Uterus (tissue), 2 donors: Measurements from ENCODE around the gene PDLIM4.

Source experiments
- CTCF ChIP-seq, 4 experiments: fragments of 200-600 bp in 2 of 4; fragments of 450-650 bp in 2 of 4; sonication (generic) in 2 of 4; IDR thresholded peaks; one replicate each; pipeline ENCODE4 v1.5.1; 2016 to 2019; ENCODE audit warnings: antibody characterized with exemption in 4 of 4, mild to moderate bottlenecking in 2 of 4, moderate library complexity in 1 of 4
- POLR2A ChIP-seq, 2 donors: fragments of 450-650 bp; IDR thresholded peaks; one replicate each; pipeline ENCODE4 v1.6.1; 2016; ENCODE audit warnings: antibody characterized with exemption in 2 of 2, mild to moderate bottlenecking in 1 of 2, moderate library complexity in 1 of 2

GRCh38 chr5:132256783-132257130 is 739 bp upstream of the PDLIM4 start:
- TF ChIP-seq POLR2A (IDR thresholded peaks at IDR 0.05) (no peak), CTCF (IDR thresholded peaks at IDR 0.05) (no peak)
